Measurements from ENCODE around the gene ROBO1.

DNA sequence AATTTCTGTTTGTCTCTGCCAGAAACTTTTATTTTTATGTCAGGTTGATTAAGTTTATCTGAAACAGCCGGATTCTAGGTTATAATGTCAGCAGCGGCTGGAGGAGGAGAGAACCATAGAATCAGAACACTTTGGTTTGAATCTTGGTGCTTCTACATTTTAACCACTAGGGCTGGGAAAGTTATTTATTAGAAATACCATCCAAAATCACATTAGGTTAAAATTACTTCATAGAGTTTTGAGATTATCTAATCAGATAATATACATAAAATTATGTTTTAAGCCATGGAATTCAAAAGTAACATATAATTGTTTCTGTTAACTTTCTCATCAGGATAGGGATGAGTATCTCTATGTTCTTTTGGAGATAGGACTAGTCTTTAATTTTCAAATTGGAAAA lies 502.9 kb downstream of the ROBO1 start:
- TF ChIP-seq EZH2phosphoT487 (IDR thresholded peaks at IDR 0.05; ENCODE audit: insufficient read depth, low read depth) (no peak), EZH2 (IDR thresholded peaks at IDR 0.05; ENCODE audit: insufficient read depth, poor library complexity, severe bottlenecking) (no peak)
